Brain microvascular endothelial cell (primary cell): ENCODE results near the gene ADRB2.
A peak's percentile ranks its signal among the peaks of the same experiment; 100 is the strongest.

Experiments used
- DNase-seq: peaks from one replicate; pipeline ENCODE4 v3.0.0-alpha.2; 2020
- H3K27ac ChIP-seq: fragments of 250-450 bp; sonication (Bioruptor Pico); 2 replicates; pipeline ENCODE4 v1.5.1; 2020; ENCODE audit warnings: mild to moderate bottlenecking, moderate library complexity
- H3K27me3 ChIP-seq: fragments of 250-450 bp; sonication (Bioruptor Pico); replicated peaks from 2 replicates; pipeline ENCODE4 v1.5.1; 2020; ENCODE audit warnings: mild to moderate bottlenecking
- H3K36me3 ChIP-seq: fragments of 250-450 bp; sonication (Bioruptor Pico); replicated peaks from 2 replicates; pipeline ENCODE4 v1.5.1; 2020; ENCODE audit warnings: mild to moderate bottlenecking
- H3K4me3 ChIP-seq: 2 replicates; pipeline ENCODE4 v1.5.1; 2011; ENCODE audit warnings: low read depth, mild to moderate bottlenecking, control low read depth, low read length, moderate library complexity
- in situ Hi-C: cut with HindIII; loops from 2 replicates; pipeline ENCODE4 v1.10.0; 2017; ENCODE audit warnings: low sequenced_read_pairs, low pct_ligation_motif_present
- TF ChIP-seq, protein P1 (sequence below): IDR thresholded peaks from 2 replicates; pipeline ENCODE4 v1.5.1; 2011; ENCODE audit warnings: low read depth, mild to moderate bottlenecking, moderate library complexity, low read length, control low read depth, inconsistent platforms; ENCODE audit errors: missing control alignments

The ADRB2 gene

DNA sequence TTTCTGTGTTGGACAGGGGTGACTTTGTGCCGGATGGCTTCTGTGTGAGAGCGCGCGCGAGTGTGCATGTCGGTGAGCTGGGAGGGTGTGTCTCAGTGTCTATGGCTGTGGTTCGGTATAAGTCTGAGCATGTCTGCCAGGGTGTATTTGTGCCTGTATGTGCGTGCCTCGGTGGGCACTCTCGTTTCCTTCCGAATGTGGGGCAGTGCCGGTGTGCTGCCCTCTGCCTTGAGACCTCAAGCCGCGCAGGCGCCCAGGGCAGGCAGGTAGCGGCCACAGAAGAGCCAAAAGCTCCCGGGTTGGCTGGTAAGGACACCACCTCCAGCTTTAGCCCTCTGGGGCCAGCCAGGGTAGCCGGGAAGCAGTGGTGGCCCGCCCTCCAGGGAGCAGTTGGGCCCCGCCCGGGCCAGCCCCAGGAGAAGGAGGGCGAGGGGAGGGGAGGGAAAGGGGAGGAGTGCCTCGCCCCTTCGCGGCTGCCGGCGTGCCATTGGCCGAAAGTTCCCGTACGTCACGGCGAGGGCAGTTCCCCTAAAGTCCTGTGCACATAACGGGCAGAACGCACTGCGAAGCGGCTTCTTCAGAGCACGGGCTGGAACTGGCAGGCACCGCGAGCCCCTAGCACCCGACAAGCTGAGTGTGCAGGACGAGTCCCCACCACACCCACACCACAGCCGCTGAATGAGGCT is at the start of gene ADRB2:
Gene ADRB2 (plus strand): TSS at position 559 of the 686 bp plus-strand sequence. CDS start 221 bp downstream, outside the sequence.
- no peak within 1 kb of the TSS for H3K27ac ChIP-seq
- TF ChIP-seq, protein P1, sequence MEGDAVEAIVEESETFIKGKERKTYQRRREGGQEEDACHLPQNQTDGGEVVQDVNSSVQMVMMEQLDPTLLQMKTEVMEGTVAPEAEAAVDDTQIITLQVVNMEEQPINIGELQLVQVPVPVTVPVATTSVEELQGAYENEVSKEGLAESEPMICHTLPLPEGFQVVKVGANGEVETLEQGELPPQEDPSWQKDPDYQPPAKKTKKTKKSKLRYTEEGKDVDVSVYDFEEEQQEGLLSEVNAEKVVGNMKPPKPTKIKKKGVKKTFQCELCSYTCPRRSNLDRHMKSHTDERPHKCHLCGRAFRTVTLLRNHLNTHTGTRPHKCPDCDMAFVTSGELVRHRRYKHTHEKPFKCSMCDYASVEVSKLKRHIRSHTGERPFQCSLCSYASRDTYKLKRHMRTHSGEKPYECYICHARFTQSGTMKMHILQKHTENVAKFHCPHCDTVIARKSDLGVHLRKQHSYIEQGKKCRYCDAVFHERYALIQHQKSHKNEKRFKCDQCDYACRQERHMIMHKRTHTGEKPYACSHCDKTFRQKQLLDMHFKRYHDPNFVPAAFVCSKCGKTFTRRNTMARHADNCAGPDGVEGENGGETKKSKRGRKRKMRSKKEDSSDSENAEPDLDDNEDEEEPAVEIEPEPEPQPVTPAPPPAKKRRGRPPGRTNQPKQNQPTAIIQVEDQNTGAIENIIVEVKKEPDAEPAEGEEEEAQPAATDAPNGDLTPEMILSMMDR = peak; percentile 10
- peak; percentile 81 for DNase-seq
- H3K36me3 ChIP-seq = no peaks in the 10 kb centered on the region
- peak within 1 kb of the TSS; percentile 77 for H3K4me3 ChIP-seq
- no peaks in the 10 kb centered on the region for H3K27me3 ChIP-seq
- in situ Hi-C loops = no loop called here

DNA sequence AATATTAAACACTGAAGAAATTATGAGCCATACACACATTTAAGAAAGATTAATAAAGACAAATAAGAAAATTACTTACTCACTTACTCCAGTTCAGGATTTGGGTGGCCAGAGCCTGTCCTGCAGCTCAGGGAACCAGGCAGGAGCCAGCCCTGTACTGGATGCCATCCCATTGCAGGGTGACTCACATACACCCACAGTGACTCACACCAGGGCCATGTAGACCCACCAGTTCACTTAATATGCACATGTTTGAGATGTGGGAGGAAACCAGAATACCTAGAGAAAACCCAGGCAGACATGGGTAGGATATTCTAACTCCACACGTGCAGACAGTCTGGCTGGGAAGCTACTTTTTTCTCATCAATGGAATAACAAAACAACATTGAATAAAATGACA is 49.6 kb upstream of the ADRB2 start:
- H3K27me3 ChIP-seq = no peaks in the 10 kb centered on the region
- H3K27ac ChIP-seq = no peak overlapping the region
- peak; percentile 70 for DNase-seq
- H3K36me3 ChIP-seq = no peaks in the 10 kb centered on the region
- TF ChIP-seq, protein P1 = no peak
- in situ Hi-C loops = no loop called here
- no peak overlapping the region for H3K4me3 ChIP-seq

DNA sequence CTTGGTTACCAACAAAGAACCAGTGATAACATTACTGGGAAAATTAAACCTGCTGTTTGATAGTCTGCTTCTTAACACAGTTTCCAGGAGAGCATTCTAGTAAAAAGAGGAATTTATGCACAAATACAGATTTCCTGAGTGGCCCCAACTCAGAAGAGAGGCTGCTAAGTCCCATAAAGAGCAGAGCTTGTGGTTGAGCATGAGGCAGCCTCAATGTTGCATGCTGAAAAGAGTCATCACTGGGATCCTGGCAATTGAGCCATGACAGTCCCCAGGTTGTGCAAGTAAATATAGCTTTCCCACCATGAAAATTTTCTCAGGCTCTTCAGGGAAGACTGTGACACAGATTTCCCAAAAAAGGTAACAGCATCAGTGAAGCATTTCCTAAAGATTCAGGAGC is 47.5 kb upstream of the ADRB2 start:
- Histone ChIP-seq H3K36me3 (no peaks in the 10 kb centered on the region), H3K27ac (no peak overlapping the region), H3K4me3 (no peak overlapping the region), H3K27me3 (no peaks in the 10 kb centered on the region)
- in situ Hi-C loops = no loop called here
- TF ChIP-seq, protein P1 = no peak
- DNase-seq = no peak

DNA sequence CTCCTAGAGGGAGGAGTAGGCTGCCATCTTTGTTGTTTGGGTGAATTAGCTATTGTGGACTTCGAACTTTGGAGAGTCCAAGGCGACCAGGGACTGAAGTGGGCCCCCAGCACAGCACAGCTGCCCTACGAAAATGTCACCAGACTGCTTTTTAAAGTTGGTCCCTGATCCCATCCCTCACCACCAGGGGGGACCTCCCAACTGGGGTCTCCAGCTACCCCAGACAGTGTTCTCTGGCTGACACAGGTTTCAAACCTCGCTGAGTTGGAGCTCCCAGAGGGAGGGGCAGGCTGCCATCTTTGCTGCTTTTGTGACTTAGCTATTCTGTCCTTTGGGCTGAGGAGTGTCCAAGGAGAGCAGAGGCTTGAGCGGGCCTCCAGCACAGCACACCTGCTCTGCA is 45.7 kb upstream of the ADRB2 start:
- H3K4me3 ChIP-seq = no peak overlapping the region
- no peak overlapping the region for H3K27ac ChIP-seq
- DNase-seq = no peak
- TF ChIP-seq, protein P1 = peak; percentile 21
- H3K36me3 ChIP-seq = no peaks in the 10 kb centered on the region
- in situ Hi-C loops = no loop called here
- no peaks in the 10 kb centered on the region for H3K27me3 ChIP-seq

DNA sequence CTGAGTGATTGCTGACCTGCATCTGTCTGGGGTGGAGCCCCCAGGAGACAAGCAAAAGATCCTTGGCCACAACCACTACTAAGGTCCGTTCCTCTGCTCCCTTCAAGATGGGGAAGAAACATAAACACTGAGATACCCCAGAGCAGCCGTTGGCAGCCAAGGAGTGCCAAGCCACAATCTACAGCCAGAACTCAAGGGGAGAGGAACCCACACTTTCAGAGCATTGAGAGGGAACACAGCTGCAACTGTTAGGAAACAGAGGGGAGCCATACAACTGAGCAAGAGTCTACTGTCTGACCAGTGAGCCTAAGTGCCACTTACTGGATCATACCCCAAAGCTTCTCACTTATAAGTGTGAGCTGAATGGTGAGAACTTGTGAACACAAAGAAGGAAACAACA is 44.6 kb upstream of the ADRB2 start:
- Histone ChIP-seq H3K4me3 (no peak overlapping the region), H3K36me3 (no peaks in the 10 kb centered on the region), H3K27me3 (no peaks in the 10 kb centered on the region), H3K27ac (no peak overlapping the region)
- no peak for DNase-seq
- in situ Hi-C loops = no loop called here
- TF ChIP-seq, protein P1 = no peak

DNA sequence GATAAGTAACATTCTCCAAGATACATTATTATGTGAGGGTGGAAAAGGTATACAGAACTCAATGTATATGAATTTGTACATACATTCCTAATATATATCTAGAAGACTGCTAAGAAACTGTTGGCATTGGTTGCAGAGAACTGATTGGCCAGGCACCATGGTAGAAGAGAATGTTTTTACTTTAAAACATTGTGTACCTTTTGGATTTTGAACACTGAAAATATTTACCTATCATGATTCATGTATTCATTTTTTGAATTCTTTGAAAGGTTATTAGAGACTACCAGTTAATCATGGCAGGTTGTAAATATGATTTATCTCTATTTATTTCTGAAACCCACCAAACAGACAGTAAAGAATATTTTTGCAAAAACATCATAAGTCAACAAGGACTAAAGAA is 41.2 kb upstream of the ADRB2 start:
- H3K4me3 ChIP-seq = no peak overlapping the region
- TF ChIP-seq, protein P1 = no peak
- no peak overlapping the region for H3K27ac ChIP-seq
- no peaks in the 10 kb centered on the region for H3K36me3 ChIP-seq
- H3K27me3 ChIP-seq = no peaks in the 10 kb centered on the region
- no peak for DNase-seq
- in situ Hi-C loops = no loop called here
